ENCODE results near the gene IL17C. TPM values are rescaled to one million over a fixed set of nuclear protein-coding genes. Genes with fewer than 3 reads are reported as not detected.

Gene IL17C
- total RNA-seq, 1 experiment from 2014 or later: 0.31 TPM

DNA sequence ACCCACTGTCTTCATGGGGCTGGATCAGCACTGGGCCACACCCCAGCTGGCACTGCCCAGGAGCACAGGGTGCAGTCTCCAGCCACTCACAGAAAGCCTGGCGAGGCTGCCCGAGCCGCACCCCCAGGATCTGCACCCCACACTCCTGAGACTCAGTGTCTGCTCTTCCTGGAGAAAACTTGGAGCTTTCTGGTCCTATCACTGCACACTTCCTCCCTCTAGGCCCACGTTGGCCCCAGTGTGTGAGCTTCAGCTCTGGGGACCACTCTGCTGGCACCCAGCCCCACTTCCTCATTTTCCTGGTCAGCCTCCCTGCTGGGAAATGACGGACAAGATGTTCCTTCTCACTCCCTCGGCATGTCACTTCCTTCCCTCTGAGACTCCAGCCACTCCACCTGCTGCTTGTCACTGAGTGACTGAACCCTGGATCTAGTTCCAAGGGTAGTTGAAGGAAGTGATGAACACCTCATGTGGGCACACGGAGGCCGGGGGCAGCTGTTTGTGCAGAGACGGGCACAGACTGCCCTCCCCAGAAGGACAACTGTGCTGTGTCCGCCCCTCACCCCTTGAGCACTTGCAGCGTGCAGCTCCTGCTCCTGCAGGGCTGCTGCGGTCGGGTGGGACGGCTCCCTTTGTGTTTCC lies 39.2 kb upstream of the IL17C start:
- Histone ChIP-seq H3K18ac (ENCODE audit: insufficient read length, low read depth, low read length) (no peak overlapping the region), H3K4me2 (ENCODE audit: insufficient read depth, insufficient read length, low read length) (no peak overlapping the region), H2BK5ac (ENCODE audit: insufficient read length, low read length) (no peak overlapping the region), H3K23me2 (ENCODE audit: insufficient read length, low read depth, low read length, poor library complexity, severe bottlenecking) (no peaks in the 10 kb centered on the region), H4K91ac (ENCODE audit: insufficient read length, low read depth, low read length) (no peak overlapping the region), H3K4ac (ENCODE audit: low read depth, low read length) (no peak overlapping the region), H3K9me3 (ENCODE audit: control insufficient read depth, low read depth, low read length) (no peaks in the 10 kb centered on the region), H3T11ph (ENCODE audit: low read length) (no peak overlapping the region), H3K9ac (ENCODE audit: extremely low read depth, insufficient read length, low read length) (no peak overlapping the region), H2BK15ac (ENCODE audit: low read depth, low read length) (no peak overlapping the region), H4K8ac (replicated peaks; ENCODE audit: insufficient read length, low read depth, low read length) (no peak overlapping the region), H2BK12ac (ENCODE audit: insufficient read length, low read depth, low read length) (no peak overlapping the region), H3K4me1 (ENCODE audit: insufficient read depth, low read length) (no peaks in the 10 kb centered on the region), H3K56ac (ENCODE audit: insufficient read length, low read depth, low read length) (no peak overlapping the region), H3K23ac (ENCODE audit: insufficient read length, low read depth, low read length) (no peak overlapping the region), H2AFZ (ENCODE audit: low read length) (no peak overlapping the region), H3K79me1 (ENCODE audit: insufficient read depth, low read depth, low read length, poor library complexity, severe bottlenecking) (no peaks in the 10 kb centered on the region), H3K27me3 (ENCODE audit: insufficient read depth, low read length) (no peaks in the 10 kb centered on the region), H4K20me1 (ENCODE audit: control insufficient read depth, insufficient read depth, insufficient read length) (no peaks in the 10 kb centered on the region), H4K5ac (ENCODE audit: insufficient read length, low read depth, low read length) (no peak overlapping the region), H2BK20ac (ENCODE audit: low read depth, low read length, poor library complexity, severe bottlenecking) (no peak overlapping the region), H3K27ac (ENCODE audit: insufficient read length, low read depth, low read length) (no peak overlapping the region), H2AK5ac (ENCODE audit: insufficient read length, low read length) (no peak overlapping the region), H3K79me2 (ENCODE audit: insufficient read depth, low read length) (no peaks in the 10 kb centered on the region; the same call in 1 of the 2 replicates), H3K14ac (ENCODE audit: insufficient read depth, low read length) (no peak overlapping the region), H2BK120ac (ENCODE audit: low read depth, low read length, poor library complexity, severe bottlenecking) (no peak overlapping the region)
- H3K27me3 Mint-ChIP-seq (ENCODE audit: low read depth): no peaks in the 10 kb centered on the region
- no peak for TF ChIP-seq CTCF (conservative IDR thresholded peaks at IDR 0.05)
- no peak for DNase-seq
- no peak overlapping the region; a peak in 1 of 5 replicates for H3K4me3 Mint-ChIP-seq
- peaks cover 7 to 21% of the 10 kb centered on the region in 2 experiments for H3K4me1 Mint-ChIP-seq
- H3K27ac Mint-ChIP-seq: peak overlapping the region in 2 of 3 experiments; percentile 11 to 40; a peak in 3 of 7 replicates
- no CpG with 5 or more reads among the region's 14 CpGs for WGBS (ENCODE audit: extremely low coverage, insufficient read length, low lambda C conversion rate)
- H3K9me3 Mint-ChIP-seq: peaks cover 0 to 4% of the 10 kb centered on the region in 2 experiments; a peak in 1 of 5 replicates
- peaks cover 31 to 58% (median 56%) of the 10 kb centered on the region in 3 experiments; a peak in 6 of 7 replicates for H3K36me3 Mint-ChIP-seq (ENCODE audit: insufficient read depth in 1 of 3, low read depth in 3 of 3)

Measured in H9 (cell line).